ENCODE data around the gene CLCNKB. TPM values are rescaled to one million over a fixed set of nuclear protein-coding genes. Genes with fewer than 3 reads are reported as not detected.

Gene CLCNKB
- total and polyA plus RNA-seq, 2 experiments from 2014 or later = 1.3 to 1.9 TPM

DNA sequence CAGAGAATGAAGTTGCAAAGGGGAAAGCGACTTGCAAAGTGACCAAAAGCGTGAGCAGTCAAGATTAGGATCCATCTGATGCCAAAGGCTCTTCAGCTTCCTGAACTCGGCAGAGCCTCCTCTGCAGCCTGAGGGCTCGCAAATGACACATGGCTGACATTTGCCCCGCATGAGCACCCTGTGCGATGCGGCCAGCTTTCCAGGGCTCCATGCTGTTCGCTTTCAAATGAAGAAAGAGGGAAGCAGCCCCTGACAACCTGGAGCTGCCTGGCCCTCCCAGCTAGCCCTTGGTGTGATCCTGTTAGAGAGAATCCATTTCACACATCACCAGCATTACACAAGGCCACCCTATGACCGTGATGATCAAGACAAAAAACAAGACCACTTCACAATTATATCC, 50.0 kb downstream of the CLCNKB start:
- no peak for DNase-seq (ENCODE audit: low spot score)
- H3K4me1 ChIP-seq (ENCODE audit: insufficient read depth) = 0 out of 2 replicates have a peak, but pooled peaks cover under 1% of the 10 kb centered on the region
- Mint-ChIP-seq H3K36me3 (ENCODE audit: low read depth) (no peaks in the 10 kb centered on the region), H3K4me3 (no peak overlapping the region), H3K27ac (no peak overlapping the region), H3K9me3 (no peaks in the 10 kb centered on the region), H3K27me3 (ENCODE audit: insufficient read depth, low read depth, poor library complexity) (peaks cover 12% of the 10 kb centered on the region), H3K4me1 (peaks cover 8% of the 10 kb centered on the region)
- no peak for TF ChIP-seq CREB1 (CRISPR knock-in tag; IDR thresholded peaks at IDR 0.05; ENCODE audit: low read depth)
- TF ChIP-seq, protein P1, sequence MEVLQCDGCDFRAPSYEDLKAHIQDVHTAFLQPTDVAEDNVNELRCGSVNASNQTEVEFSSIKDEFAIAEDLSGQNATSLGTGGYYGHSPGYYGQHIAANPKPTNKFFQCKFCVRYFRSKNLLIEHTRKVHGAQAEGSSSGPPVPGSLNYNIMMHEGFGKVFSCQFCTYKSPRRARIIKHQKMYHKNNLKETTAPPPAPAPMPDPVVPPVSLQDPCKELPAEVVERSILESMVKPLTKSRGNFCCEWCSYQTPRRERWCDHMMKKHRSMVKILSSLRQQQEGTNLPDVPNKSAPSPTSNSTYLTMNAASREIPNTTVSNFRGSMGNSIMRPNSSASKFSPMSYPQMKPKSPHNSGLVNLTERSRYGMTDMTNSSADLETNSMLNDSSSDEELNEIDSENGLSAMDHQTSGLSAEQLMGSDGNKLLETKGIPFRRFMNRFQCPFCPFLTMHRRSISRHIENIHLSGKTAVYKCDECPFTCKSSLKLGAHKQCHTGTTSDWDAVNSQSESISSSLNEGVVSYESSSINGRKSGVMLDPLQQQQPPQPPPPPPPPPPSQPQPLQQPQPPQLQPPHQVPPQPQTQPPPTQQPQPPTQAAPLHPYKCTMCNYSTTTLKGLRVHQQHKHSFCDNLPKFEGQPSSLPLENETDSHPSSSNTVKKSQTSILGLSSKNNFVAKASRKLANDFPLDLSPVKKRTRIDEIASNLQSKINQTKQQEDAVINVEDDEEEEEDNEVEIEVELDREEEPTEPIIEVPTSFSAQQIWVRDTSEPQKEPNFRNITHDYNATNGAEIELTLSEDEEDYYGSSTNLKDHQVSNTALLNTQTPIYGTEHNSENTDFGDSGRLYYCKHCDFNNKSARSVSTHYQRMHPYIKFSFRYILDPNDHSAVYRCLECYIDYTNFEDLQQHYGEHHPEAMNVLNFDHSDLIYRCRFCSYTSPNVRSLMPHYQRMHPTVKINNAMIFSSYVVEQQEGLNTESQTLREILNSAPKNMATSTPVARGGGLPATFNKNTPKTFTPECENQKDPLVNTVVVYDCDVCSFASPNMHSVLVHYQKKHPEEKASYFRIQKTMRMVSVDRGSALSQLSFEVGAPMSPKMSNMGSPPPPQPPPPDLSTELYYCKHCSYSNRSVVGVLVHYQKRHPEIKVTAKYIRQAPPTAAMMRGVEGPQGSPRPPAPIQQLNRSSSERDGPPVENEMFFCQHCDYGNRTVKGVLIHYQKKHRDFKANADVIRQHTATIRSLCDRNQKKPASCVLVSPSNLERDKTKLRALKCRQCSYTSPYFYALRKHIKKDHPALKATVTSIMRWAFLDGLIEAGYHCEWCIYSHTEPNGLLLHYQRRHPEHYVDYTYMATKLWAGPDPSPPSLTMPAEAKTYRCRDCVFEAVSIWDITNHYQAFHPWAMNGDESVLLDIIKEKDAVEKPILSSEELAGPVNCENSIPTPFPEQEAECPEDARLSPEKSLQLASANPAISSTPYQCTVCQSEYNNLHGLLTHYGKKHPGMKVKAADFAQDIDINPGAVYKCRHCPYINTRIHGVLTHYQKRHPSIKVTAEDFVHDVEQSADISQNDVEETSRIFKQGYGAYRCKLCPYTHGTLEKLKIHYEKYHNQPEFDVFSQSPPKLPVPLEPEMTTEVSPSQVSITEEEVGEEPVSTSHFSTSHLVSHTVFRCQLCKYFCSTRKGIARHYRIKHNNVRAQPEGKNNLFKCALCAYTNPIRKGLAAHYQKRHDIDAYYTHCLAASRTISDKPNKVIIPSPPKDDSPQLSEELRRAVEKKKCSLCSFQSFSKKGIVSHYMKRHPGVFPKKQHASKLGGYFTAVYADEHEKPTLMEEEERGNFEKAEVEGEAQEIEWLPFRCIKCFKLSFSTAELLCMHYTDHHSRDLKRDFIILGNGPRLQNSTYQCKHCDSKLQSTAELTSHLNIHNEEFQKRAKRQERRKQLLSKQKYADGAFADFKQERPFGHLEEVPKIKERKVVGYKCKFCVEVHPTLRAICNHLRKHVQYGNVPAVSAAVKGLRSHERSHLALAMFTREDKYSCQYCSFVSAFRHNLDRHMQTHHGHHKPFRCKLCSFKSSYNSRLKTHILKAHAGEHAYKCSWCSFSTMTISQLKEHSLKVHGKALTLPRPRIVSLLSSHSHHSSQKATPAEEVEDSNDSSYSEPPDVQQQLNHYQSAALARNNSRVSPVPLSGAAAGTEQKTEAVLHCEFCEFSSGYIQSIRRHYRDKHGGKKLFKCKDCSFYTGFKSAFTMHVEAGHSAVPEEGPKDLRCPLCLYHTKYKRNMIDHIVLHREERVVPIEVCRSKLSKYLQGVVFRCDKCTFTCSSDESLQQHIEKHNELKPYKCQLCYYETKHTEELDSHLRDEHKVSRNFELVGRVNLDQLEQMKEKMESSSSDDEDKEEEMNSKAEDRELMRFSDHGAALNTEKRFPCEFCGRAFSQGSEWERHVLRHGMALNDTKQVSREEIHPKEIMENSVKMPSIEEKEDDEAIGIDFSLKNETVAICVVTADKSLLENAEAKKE (CRISPR knock-in tag; IDR thresholded peaks at IDR 0.05) = no peak
- TF ChIP-seq ETS1 (IDR thresholded peaks at IDR 0.05) = no peak
- TF ChIP-seq POLR2AphosphoS5 (IDR thresholded peaks at IDR 0.05; ENCODE audit: low read depth) = no peak
- TF ChIP-seq EZH2 (IDR thresholded peaks at IDR 0.05; ENCODE audit: low read depth, unreplicated experiment) = no peak
- TF ChIP-seq JUNB (IDR thresholded peaks at IDR 0.05; ENCODE audit: unreplicated experiment) = no peak
- no peak for TF ChIP-seq NANOG (IDR thresholded peaks at IDR 0.05; ENCODE audit: borderline replicate concordance)
- TF ChIP-seq ZNF331 (CRISPR knock-in tag; IDR thresholded peaks at IDR 0.05; ENCODE audit: low read depth) = no peak
- TF ChIP-seq ZNF114 (CRISPR knock-in tag; IDR thresholded peaks at IDR 0.05) = no peak
- no peaks in the 10 kb centered on the region for H3K36me3 ChIP-seq (ENCODE audit: insufficient read depth)
- H2AFZ ChIP-seq = no peak overlapping the region
- no peak for ATAC-seq
- no peaks in the 10 kb centered on the region for H3K79me2 ChIP-seq (replicated peaks; ENCODE audit: insufficient read depth)
- H3K27me3 ChIP-seq (ENCODE audit: insufficient read depth) = no peaks in the 10 kb centered on the region
- no peaks in the 10 kb centered on the region for H3F3A ChIP-seq (replicated peaks; ENCODE audit: low read depth)
- no peak overlapping the region for H3K27ac ChIP-seq (ENCODE audit: low read depth)
- H3K4me3 ChIP-seq = no peak overlapping the region
- H3K9me2 ChIP-seq (ENCODE audit: insufficient read depth) = no peaks in the 10 kb centered on the region
- no peak overlapping the region for H3K4me2 ChIP-seq
- no peaks in the 10 kb centered on the region for H4K20me1 ChIP-seq (replicated peaks; ENCODE audit: insufficient read depth)
